ENCODE results near the gene ERVH48-1.

ERVH48-1 gene

GRCh38 chr21:42868196-42868595, 57.2 kb downstream of the ERVH48-1 start:
- TF ChIP-seq ZFX (IDR thresholded peaks at IDR 0.05), result no peak
- TF ChIP-seq, protein P1, sequence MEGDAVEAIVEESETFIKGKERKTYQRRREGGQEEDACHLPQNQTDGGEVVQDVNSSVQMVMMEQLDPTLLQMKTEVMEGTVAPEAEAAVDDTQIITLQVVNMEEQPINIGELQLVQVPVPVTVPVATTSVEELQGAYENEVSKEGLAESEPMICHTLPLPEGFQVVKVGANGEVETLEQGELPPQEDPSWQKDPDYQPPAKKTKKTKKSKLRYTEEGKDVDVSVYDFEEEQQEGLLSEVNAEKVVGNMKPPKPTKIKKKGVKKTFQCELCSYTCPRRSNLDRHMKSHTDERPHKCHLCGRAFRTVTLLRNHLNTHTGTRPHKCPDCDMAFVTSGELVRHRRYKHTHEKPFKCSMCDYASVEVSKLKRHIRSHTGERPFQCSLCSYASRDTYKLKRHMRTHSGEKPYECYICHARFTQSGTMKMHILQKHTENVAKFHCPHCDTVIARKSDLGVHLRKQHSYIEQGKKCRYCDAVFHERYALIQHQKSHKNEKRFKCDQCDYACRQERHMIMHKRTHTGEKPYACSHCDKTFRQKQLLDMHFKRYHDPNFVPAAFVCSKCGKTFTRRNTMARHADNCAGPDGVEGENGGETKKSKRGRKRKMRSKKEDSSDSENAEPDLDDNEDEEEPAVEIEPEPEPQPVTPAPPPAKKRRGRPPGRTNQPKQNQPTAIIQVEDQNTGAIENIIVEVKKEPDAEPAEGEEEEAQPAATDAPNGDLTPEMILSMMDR (conservative IDR thresholded peaks at IDR 0.05), result no peak
- no peak overlapping the region for H3K27ac ChIP-seq

All from C4-2B (cell line).